GM18873 (cell line): Measurements from ENCODE around the gene SVBP.

Experiments used
- ATAC-seq: cut with Tn5 transposase; IDR thresholded peaks from one replicate; pipeline ENCODE4 v1.9.1; 2021; ENCODE audit warnings: mild to moderate bottlenecking, moderate library complexity, moderate number of reproducible peaks; ENCODE audit not compliant: unreplicated experiment, low FRiP score

The SVBP gene

GRCh38 chr1:42766741-42767509 is 50.3 kb downstream of the SVBP start, which contains the start of the genes C1orf50 and P3H1:
TSS of gene C1orf50 (plus strand) at chr1:42767249. CDS start at chr1:42767312, 63 bp downstream.
TSS of gene P3H1 (minus strand) at chr1:42767028. CDS start at chr1:42766971, 57 bp downstream.
- peak; percentile 91 for ATAC-seq

DNA sequence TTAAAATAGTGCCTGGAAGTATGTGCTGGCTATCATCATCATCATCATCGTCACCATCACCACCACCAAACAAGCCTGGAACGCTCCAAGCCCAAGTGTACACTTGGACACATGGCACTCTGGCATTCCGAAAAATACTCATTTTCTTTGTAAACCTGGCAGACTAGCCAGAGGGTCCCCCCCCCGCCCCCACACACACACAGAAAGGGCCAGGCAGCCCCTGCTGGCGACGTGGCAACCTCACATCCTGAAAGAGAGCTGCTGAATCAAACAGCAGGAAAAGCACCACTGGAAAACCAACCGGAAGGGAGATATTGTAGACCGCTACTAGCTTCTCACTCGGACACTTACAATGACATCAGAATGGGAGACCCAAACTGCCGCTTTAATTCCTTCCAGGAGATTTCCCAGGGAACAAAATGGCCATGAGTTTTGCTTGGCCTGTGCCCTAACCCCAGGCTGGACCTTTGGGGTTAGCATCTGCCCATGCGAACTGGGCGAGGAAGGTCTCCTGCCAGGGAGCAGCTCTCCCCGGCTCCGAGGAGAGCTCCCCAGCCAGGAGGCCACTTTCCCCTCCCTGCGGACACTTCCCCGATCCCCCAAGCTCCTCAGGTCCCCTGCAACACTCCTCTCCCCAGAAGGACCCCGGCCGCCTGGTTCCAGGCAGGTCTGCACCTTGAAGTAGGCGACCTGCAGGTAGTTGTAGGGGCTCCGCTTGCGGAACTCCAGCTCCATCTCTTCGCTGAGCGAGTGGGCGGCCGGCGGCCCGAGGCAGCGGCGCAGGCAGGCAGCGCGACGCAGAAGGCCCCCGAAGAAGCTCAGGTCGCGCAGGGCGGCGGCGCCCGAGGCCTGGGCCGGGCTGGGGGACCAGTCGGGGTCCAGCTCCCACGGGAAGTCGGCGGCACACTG is 51.1 kb downstream of the SVBP start:
- ATAC-seq: peak; percentile 5

DNA sequence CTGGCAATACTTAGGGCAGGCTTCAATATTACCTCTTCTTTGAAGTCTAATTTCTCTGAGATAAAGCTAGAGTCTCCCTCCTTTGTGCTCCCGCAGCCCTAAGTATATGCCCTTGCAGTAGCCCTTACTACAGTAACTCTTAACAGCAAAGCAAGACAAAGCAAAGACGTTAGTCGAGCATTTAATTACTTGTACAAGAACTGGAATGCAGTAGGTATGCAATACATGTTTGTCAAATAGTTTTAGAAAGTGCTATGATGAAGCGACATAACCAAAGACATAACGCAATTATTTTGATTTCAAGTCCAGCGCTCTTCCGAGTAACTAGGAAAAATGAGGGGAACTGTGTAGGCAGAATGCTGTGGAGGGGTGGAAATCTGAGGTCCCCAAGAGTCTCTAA is 51.9 kb downstream of the SVBP start:
- ATAC-seq: no peak

DNA sequence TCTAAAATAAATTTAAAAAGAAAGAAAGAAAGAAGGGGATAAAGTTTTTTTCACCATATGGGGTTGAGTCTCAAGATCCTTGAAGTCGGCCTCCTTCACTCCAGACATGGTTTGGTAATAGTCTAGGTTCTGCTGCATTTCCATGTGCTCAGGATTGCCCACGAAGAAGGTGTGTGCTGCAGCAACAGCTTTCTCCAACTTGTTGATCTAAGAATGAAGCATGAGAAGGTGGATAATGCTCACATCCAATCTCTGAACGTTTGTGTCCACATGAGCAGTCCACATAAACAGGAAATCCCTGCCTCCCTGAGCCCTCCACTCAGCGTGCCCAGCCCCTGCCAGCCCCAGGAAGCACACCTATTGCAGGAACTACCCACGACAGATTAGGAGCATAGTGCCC is 54.9 kb downstream of the SVBP start:
- no peak for ATAC-seq

DNA sequence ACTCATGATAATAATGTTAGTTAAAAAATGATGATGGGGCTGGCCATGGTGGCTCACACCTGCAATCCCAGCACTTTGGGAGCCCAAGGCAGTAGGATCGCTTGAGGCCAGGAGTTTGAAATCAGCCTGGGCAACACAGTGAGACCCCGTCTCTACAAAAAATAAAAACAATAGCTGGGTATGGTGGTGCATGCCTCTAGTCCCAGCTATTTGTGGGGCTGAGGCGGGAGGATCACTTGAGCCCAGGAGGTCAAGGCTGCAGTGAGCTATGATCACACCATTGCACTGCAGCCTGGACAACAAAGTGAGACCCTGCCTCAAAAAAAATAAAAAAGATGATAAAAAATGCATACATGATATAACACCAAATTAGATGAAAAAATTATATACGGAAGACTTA is 55.6 kb downstream of the SVBP start:
- no peak for ATAC-seq

- ATAC-seq: no peak
Observed at GRCh38 chr1:42759114-42759513, 58.1 kb downstream of the SVBP start.

DNA sequence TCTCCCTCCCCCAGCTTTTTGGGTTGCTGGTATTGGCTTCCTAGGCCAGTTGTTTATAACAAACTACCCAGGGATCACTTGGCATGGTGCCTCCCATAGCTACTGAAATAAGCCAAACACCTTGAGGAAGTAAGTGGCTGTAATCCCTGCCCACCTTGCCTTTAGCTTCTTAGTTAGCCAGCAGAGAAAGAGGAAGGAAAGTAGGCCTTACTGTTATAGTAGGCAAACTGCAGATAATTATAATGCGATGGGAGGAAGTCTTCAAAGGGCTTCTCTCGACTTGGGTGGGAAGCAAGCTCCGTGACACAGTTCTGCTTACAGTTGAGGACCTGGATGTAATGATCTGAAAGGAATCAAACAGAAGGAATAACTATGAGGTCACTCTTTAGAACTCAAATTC is 58.6 kb downstream of the SVBP start:
- no peak for ATAC-seq

DNA sequence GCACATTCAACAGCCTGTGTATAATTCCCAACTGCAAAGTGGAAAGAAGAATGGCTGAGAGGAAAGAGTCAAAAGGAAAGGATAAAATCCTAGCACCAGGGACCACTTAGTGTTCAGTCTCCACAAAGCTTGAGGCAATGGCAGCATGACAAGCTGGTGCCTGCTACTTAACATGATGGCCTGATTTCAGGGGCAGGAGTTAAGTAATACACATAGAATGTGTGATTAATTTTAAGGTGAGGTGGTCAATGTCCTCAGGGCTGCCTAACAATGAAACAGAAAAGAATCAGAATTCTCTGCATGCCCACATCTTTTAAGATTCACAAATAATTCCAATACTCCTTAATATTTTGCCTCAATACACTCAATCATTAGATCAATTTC is 59.3 kb downstream of the SVBP start:
- no peak for ATAC-seq
